H1 (cell line): Measurements from ENCODE around the gene NFE2L2.

ENCODE experiments used
- CTCF ChIP-seq, 3 experiments: IDR thresholded peaks; 1 replicate in 2 of 3; 2 replicates in 1 of 3; pipeline versions ENCODE4 v1.5.1 to v1.6.1; 2011; ENCODE audit warnings: low read length in 3 of 3, mild to moderate bottlenecking in 3 of 3, inconsistent platforms in 2 of 3, low read depth in 1 of 3, moderate library complexity in 1 of 3; ENCODE audit not compliant: insufficient read depth in 1 of 3; ENCODE audit errors: control extremely low read depth in 1 of 3
- ZNF274 ChIP-seq: IDR thresholded peaks from 2 replicates; pipeline ENCODE4 v1.7.0; 2012; ENCODE audit warnings: low read length, borderline replicate concordance; ENCODE audit errors: extremely low read depth

GRCh38 chr2:177298191-177298590 is 33.7 kb upstream of the NFE2L2 start:
- TF ChIP-seq CTCF (IDR thresholded peaks at IDR 0.05; ENCODE audit: control extremely low read depth in 1 of 3, insufficient read depth in 1 of 3, low read depth in 1 of 3, low read length in 3 of 3) (no peak), ZNF274 (no peak)
